HepG2 (cell line): ENCODE measurements around the gene BBOF1. TPM values are rescaled to one million over a fixed set of nuclear protein-coding genes. Genes with fewer than 3 reads are reported as not detected.

Source experiments
- ATF1 ChIP-seq: IDR thresholded peaks from 2 replicates; pipeline ENCODE4 v1.6.1; 2016; ENCODE audit warnings: mild to moderate bottlenecking, control low read depth
- ATF4 ChIP-seq, 2 experiments: fragments of 450-650 bp in 1 of 2; sonication (generic) in 1 of 2; formaldehyde crosslinking; IDR thresholded peaks; 2 replicates each; pipeline versions ENCODE4 v1.5.0 to v1.8.0; 2020 to 2022; ENCODE audit warnings: mild to moderate bottlenecking in 1 of 2, missing genetic modification reagents in 1 of 2
- EHMT2 ChIP-seq: fragments of 200-600 bp; sonication (generic); IDR thresholded peaks from 2 replicates; pipeline ENCODE4 v1.7.0; 2017; ENCODE audit warnings: antibody characterized with exemption, low read depth, low read length, borderline replicate concordance
- FOXA1 ChIP-seq, 2 experiments: fragments of 450-650 bp in 1 of 2; sonication (generic) in 1 of 2; formaldehyde crosslinking in 1 of 2; IDR thresholded peaks; 2 replicates each; pipeline versions ENCODE4 v1.4.0 to v1.6.1; 2016 to 2020; ENCODE audit warnings: missing genetic modification reagents in 1 of 2
- GLI4 ChIP-seq: sonication (generic); formaldehyde crosslinking; IDR thresholded peaks from 2 replicates; pipeline ENCODE4 v1.5.1; 2020; ENCODE audit warnings: missing genetic modification reagents, mild to moderate bottlenecking, moderate library complexity, borderline replicate concordance
- GMEB1 ChIP-seq: sonication (generic); formaldehyde crosslinking; IDR thresholded peaks from 2 replicates; pipeline ENCODE4 v1.5.1; 2020; ENCODE audit warnings: missing genetic modification reagents, mild to moderate bottlenecking, borderline replicate concordance
- HIC2 ChIP-seq: sonication (generic); formaldehyde crosslinking; IDR thresholded peaks from 2 replicates; pipeline ENCODE4 v1.9.0; 2022; ENCODE audit warnings: low read depth, missing genetic modification reagents
- HOXA3 ChIP-seq: sonication (generic); formaldehyde crosslinking; IDR thresholded peaks from 2 replicates; pipeline ENCODE4 v1.5.0; 2020; ENCODE audit warnings: missing genetic modification reagents
- ISX ChIP-seq: sonication (generic); formaldehyde crosslinking; conservative IDR thresholded peaks from 2 replicates; pipeline ENCODE4 v1.5.0; 2020; ENCODE audit warnings: missing genetic modification reagents
- JARID2 ChIP-seq: sonication (generic); formaldehyde crosslinking; IDR thresholded peaks from 2 replicates; pipeline ENCODE4 v1.8.1; 2023; ENCODE audit warnings: missing genetic modification reagents, inconsistent platforms; ENCODE audit not compliant: insufficient replicate concordance
- POLR2AphosphoS5 ChIP-seq: IDR thresholded peaks from 2 replicates; pipeline ENCODE4 v1.6.1; 2012; ENCODE audit warnings: low read depth, low read length
- ZBTB2 ChIP-seq: sonication (generic); formaldehyde crosslinking; IDR thresholded peaks from 2 replicates; pipeline ENCODE4 v1.8.0; 2022; ENCODE audit warnings: low read depth, missing genetic modification reagents
- ZBTB39 ChIP-seq: sonication (generic); formaldehyde crosslinking; IDR thresholded peaks from 2 replicates; pipeline ENCODE4 v1.5.0; 2020; ENCODE audit warnings: missing genetic modification reagents
- ZFX ChIP-seq: sonication (generic); formaldehyde crosslinking; IDR thresholded peaks from 2 replicates; pipeline ENCODE4 v1.4.0; 2020; ENCODE audit warnings: mild to moderate bottlenecking, low read depth, missing genetic modification reagents, moderate library complexity
- ZNF24 ChIP-seq: fragments of 450-650 bp; IDR thresholded peaks from 2 replicates; pipeline ENCODE4 v1.6.1; 2017; ENCODE audit warnings: antibody characterized with exemption, mild to moderate bottlenecking
- ZNF556 ChIP-seq: sonication (generic); formaldehyde crosslinking; IDR thresholded peaks from 2 replicates; pipeline ENCODE4 v1.4.0; 2020; ENCODE audit warnings: mild to moderate bottlenecking, missing genetic modification reagents, borderline replicate concordance
- ZNF747 ChIP-seq: sonication (generic); formaldehyde crosslinking; IDR thresholded peaks from 2 replicates; pipeline ENCODE4 v1.8.1; 2023; ENCODE audit warnings: missing genetic modification reagents, mild to moderate bottlenecking, borderline replicate concordance
- ZUFSP ChIP-seq: sonication (generic); formaldehyde crosslinking; IDR thresholded peaks from 2 replicates; pipeline ENCODE4 v1.9.0; 2021; ENCODE audit warnings: missing genetic modification reagents, mild to moderate bottlenecking, borderline replicate concordance
- polyA plus RNA-seq, 8 experiments: library from polyadenylated mRNA; depleted of rRNA in 3 of 8; stranded (reverse) in 7 of 8; unstranded in 1 of 8; fragments of >200 nt; fragmentation: Illumina TruSeq in 4 of 8; extraction: Trizol in 4 of 8; gene quantifications; 2 replicates each; pipeline versions ENCODE4 v1.2.1 to v1.2.3, GENCODE V29; 2011 to 2016; ENCODE audit warnings: low read depth in 4 of 8, missing spikeins in 1 of 8, mixed read lengths in 1 of 8; ENCODE audit not compliant: insufficient read depth in 1 of 8
- total RNA-seq, 5 experiments: library from RNA; depleted of rRNA; stranded (reverse); fragments of >200 nt; fragmentation: Illumina TruSeq; extraction: Trizol; gene quantifications; 2 replicates each; pipeline ENCODE4 v1.2.3, GENCODE V29; 2016; ENCODE audit warnings: low read depth in 1 of 5

Gene BBOF1
- total and polyA plus RNA-seq, 2 of the 13 experiments (the other 11 are each of a cell fraction or from before 2014, with no cell fraction given), result 1.6 to 2.3 TPM

- TF ChIP-seq ZBTB39 (CRISPR knock-in tag) (no peak), ZNF24 (no peak), GMEB1 (CRISPR knock-in tag) (no peak), HIC2 (CRISPR knock-in tag) (no peak), ZUFSP (CRISPR knock-in tag) (no peak), FOXA1 (IDR thresholded peaks at IDR 0.05) (no peak), FOXA1 (CRISPR knock-in tag; IDR thresholded peaks at IDR 0.05) (no peak), ZNF556 (CRISPR knock-in tag) (no peak), JARID2 (CRISPR knock-in tag) (no peak), EHMT2 (no peak), ISX (CRISPR knock-in tag) (no peak), ZNF747 (CRISPR knock-in tag) (no peak), ZBTB2 (CRISPR knock-in tag) (no peak), ATF4 (CRISPR knock-in tag; IDR thresholded peaks at IDR 0.05) (peak in 1 of 2 experiments; percentile 91; a peak in 2 of 4 replicates), ATF1 (CRISPR knock-in tag) (no peak), ZFX (no peak), HOXA3 (CRISPR knock-in tag) (peak; percentile 23; the same call in 1 of the 2 replicates), POLR2AphosphoS5 (no peak), GLI4 (CRISPR knock-in tag) (no peak)
These were observed 4.8 kb upstream of the BBOF1 start (continued) for GRCh38 chr14:74014299-74014698.
